ENCODE measurements around the gene COQ8A. TPM values are rescaled to one million over a fixed set of nuclear protein-coding genes. Genes with fewer than 3 reads are reported as not detected.
A peak's percentile ranks its signal among the peaks of the same experiment; 100 is the strongest.
"Not testable (repeated sequence)": the region's sequence is repeated elsewhere in the genome, so short reads cannot be mapped to it uniquely, and the experiment has no call there.

COQ8A gene
- total and polyA plus RNA-seq, 5 experiments from 2014 or later = 37.7 to 78.6 (median 74.2) TPM

GRCh38 chr1:226994586-226995364 lies 54.7 kb downstream of the COQ8A start:
- Mint-ChIP-seq H3K36me3 (peaks cover 0 to 5% (median 0%) of the 10 kb centered on the region in 3 donors), H3K9me3 (peaks cover 0 to 5% (median 0%) of the 10 kb centered on the region in 9 donors), H3K4me3 (no peak overlapping the region), H3K27me3 (no peaks in the 10 kb centered on the region), H3K27ac (peak overlapping the region in 1 of 10 donors; percentile 6), H3K4me1 (peaks cover 7 to 11% (median 9%) of the 10 kb centered on the region in 4 donors)
- POLR2A ChIA-PET = no interaction called here
- ATAC-seq (no peak), DNase-seq (no peak)

DNA sequence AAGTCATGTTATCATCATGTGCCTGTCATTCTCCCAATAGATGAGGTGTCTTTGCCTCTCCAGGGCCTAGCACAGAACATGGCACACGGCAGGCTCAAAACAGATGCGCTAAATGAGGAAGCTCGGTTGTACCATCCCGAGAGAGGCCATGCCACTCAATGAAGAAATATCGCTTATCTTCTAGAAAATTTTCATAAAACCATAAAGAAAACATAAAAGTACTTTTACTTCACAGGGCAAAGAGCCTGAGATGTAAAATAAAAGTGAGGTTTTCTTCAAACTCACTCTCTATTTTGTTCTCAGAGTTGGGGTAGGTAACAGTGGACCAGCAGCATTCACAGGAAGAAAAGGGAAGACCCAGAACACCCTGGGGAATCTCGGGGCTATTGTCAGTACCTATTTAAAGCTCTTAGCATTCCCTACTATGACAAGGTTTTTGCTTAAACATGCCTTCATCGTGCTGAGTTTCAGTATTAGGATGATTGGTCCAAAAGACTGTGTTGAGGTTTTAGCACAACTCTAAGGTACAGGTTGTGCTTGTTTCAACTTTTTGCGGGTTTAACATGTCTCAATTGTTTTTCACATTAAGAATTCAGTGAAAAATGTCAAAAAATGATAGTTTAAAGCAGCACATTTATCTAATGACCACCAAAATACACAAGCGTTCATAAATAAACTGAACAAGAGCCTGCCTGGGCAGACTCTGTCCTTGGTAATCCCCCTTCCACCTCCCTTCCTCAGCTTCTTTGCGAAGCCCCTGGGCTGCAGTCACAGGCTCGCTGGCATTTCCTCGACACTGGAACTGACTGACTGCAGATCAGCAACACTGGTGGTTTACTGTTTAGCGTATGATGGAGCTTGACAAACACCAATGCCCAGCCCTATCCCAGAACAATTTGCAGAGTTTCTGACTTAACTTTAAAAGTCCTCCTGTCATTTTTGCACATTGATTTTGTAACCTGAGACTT lies 55.6 kb downstream of the COQ8A start:
- DNase-seq (no peak), ATAC-seq (no peak)
- Mint-ChIP-seq H3K4me3 (no peak overlapping the region), H3K9me3 (peaks cover 0 to 5% (median 0%) of the 10 kb centered on the region in 9 donors), H3K27me3 (no peaks in the 10 kb centered on the region), H3K27ac (peak overlapping the region in 1 of 10 donors; percentile 11), H3K4me1 (peaks cover 0 to 4% (median 2%) of the 10 kb centered on the region in 4 donors), H3K36me3 (peaks cover 0 to 5% (median 0%) of the 10 kb centered on the region in 3 donors)
- POLR2A ChIA-PET = no interaction called here

DNA sequence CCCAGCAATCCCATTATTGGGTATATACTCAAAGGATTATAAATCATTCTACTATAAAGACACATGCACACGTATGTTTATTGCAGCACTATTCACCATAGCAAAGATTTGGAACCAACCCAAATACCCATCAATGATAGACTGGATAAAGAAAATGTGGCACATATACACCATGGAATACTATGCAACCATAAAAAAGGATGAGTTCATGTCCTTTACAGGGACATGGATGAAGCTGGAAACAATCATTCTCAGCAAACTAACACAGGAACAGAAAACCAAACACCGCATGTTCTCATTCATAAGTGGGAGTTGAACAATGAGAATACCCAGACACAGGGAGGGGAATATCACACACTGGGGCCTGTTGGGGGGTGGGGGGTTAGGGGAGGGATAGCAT lies 59.5 kb downstream of the COQ8A start:
- H3K9me3 Mint-ChIP-seq, H3K27ac Mint-ChIP-seq, POLR2A ChIA-PET, DNase-seq, H3K4me3 Mint-ChIP-seq, ATAC-seq, H3K27me3 Mint-ChIP-seq, H3K4me1 Mint-ChIP-seq, H3K36me3 Mint-ChIP-seq: not testable (repeated sequence)

- Mint-ChIP-seq H3K4me1 (no peaks in the 10 kb centered on the region), H3K9me3 (peaks cover 0 to 3% (median 0%) of the 10 kb centered on the region in 9 donors), H3K4me3 (no peak overlapping the region), H3K36me3 (peaks cover 0 to 5% (median 0%) of the 10 kb centered on the region in 3 donors), H3K27me3 (no peaks in the 10 kb centered on the region), H3K27ac (no peak overlapping the region)
- POLR2A ChIA-PET = no interaction called here
- ATAC-seq (no peak), DNase-seq (no peak)
Measured at GRCh38 chr1:227002531-227003049, 62.5 kb downstream of the COQ8A start.

GRCh38 chr1:227003165-227003564 lies 63.1 kb downstream of the COQ8A start:
- H3K27me3 Mint-ChIP-seq = no peaks in the 10 kb centered on the region
- POLR2A ChIA-PET = no interaction called here
- ATAC-seq = no peak
- no peak overlapping the region for H3K4me3 Mint-ChIP-seq
- H3K4me1 Mint-ChIP-seq = no peaks in the 10 kb centered on the region
- peaks cover 0 to 3% (median 0%) of the 10 kb centered on the region in 9 donors for H3K9me3 Mint-ChIP-seq
- peaks cover 0 to 5% (median 0%) of the 10 kb centered on the region in 3 donors for H3K36me3 Mint-ChIP-seq
- DNase-seq = no peak
- peak overlapping the region in 1 of 10 donors; percentile 8 for H3K27ac Mint-ChIP-seq

GRCh38 chr1:227004796-227005195 lies 64.7 kb downstream of the COQ8A start:
- Mint-ChIP-seq H3K36me3 (no peaks in the 10 kb centered on the region), H3K27me3 (no peaks in the 10 kb centered on the region), H3K27ac (no peak overlapping the region), H3K9me3 (no peaks in the 10 kb centered on the region), H3K4me3 (no peak overlapping the region), H3K4me1 (no peaks in the 10 kb centered on the region)
- no peak for ATAC-seq
- no peak for DNase-seq
- POLR2A ChIA-PET = no interaction called here

GRCh38 chr1:227006226-227006796 lies 66.2 kb downstream of the COQ8A start:
- POLR2A ChIA-PET = interaction anchor here (0.7 kb wide), 1 partner anchor 25 kb away, joined by 3 read pairs; no protein-coding TSS in a partner anchor
- DNase-seq (no peak), ATAC-seq (no peak)
- Mint-ChIP-seq H3K9me3 (no peaks in the 10 kb centered on the region), H3K36me3 (no peaks in the 10 kb centered on the region), H3K4me3 (no peak overlapping the region), H3K27me3 (peaks cover 0 to 5% (median 0%) of the 10 kb centered on the region in 5 donors), H3K4me1 (no peaks in the 10 kb centered on the region), H3K27ac (no peak overlapping the region)

GRCh38 chr1:227009937-227010336 lies 69.8 kb downstream of the COQ8A start:
- peaks cover 0 to 5% (median 1%) of the 10 kb centered on the region in 5 donors for H3K27me3 Mint-ChIP-seq
- H3K9me3 Mint-ChIP-seq = no peaks in the 10 kb centered on the region
- no peak for DNase-seq
- POLR2A ChIA-PET = no interaction called here
- no peaks in the 10 kb centered on the region for H3K4me1 Mint-ChIP-seq
- no peak overlapping the region for H3K4me3 Mint-ChIP-seq
- H3K27ac Mint-ChIP-seq = no peak overlapping the region
- H3K36me3 Mint-ChIP-seq = no peaks in the 10 kb centered on the region
- no peak for ATAC-seq

- ATAC-seq = no peak
Measured at GRCh38 chr1:227010645-227011044, 70.6 kb downstream of the COQ8A start.

GRCh38 chr1:227016990-227017389 lies 76.9 kb downstream of the COQ8A start:
- DNase-seq = no peak
- H3K27me3 Mint-ChIP-seq = peaks cover 0 to 6% (median 2%) of the 10 kb centered on the region in 5 donors
- peaks cover 0 to 1% (median 0%) of the 10 kb centered on the region in 4 donors for H3K4me1 Mint-ChIP-seq
- H3K27ac Mint-ChIP-seq = no peak overlapping the region
- H3K4me3 Mint-ChIP-seq = no peak overlapping the region
- POLR2A ChIA-PET = no interaction called here
- H3K36me3 Mint-ChIP-seq = peaks cover 0 to 9% (median 6%) of the 10 kb centered on the region in 3 donors
- no peak for ATAC-seq
- peaks cover 0 to 13% (median 6%) of the 10 kb centered on the region in 9 donors for H3K9me3 Mint-ChIP-seq

More at GRCh38 chr1:227010645-227011044, 70.6 kb downstream of the COQ8A start:
- POLR2A ChIA-PET = no interaction called here
- H3K36me3 Mint-ChIP-seq = no peaks in the 10 kb centered on the region
- no peaks in the 10 kb centered on the region for H3K9me3 Mint-ChIP-seq
- peaks cover 0 to 5% (median 1%) of the 10 kb centered on the region in 5 donors for H3K27me3 Mint-ChIP-seq
- no peak overlapping the region for H3K4me3 Mint-ChIP-seq
- no peak for DNase-seq
- H3K4me1 Mint-ChIP-seq = no peaks in the 10 kb centered on the region
- H3K27ac Mint-ChIP-seq = no peak overlapping the region

DNA sequence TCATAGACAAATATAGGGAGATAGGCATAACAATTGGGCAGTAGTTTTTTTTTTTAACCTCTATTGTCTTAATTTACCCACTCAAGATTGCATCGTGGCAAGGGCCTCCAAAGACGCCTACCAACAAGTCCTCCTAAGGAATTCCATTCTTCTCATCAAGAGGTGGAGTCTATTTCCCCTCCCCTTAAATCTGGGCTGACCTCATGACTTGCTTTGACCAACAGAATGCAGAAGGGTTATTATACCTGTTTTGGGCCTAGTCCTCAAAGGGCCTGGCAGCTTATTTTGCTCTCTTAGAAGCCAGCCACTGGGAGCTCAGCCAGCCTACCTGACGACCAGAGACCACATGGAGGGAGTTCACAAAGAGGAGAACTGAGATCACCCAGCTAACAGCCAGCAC lies 92.3 kb downstream of the COQ8A start:
- Mint-ChIP-seq H3K27me3 (no peaks in the 10 kb centered on the region), H3K9me3 (no peaks in the 10 kb centered on the region), H3K27ac (no peak overlapping the region), H3K4me3 (no peak overlapping the region), H3K36me3 (no peaks in the 10 kb centered on the region), H3K4me1 (peaks cover 2 to 5% (median 4%) of the 10 kb centered on the region in 4 donors)
- DNase-seq = no peak
- no peak for ATAC-seq
- POLR2A ChIA-PET = interaction anchor here (0.6 kb wide), 1 partner anchor 1666 kb away, joined by 4 read pairs; no protein-coding TSS in a partner anchor

GRCh38 chr1:227033880-227034279 lies 93.8 kb downstream of the COQ8A start:
- Mint-ChIP-seq H3K9me3 (no peaks in the 10 kb centered on the region), H3K27me3 (no peaks in the 10 kb centered on the region), H3K36me3 (peaks cover 0 to 4% (median 0%) of the 10 kb centered on the region in 3 donors), H3K27ac (no peak overlapping the region), H3K4me1 (peaks cover 4 to 8% (median 6%) of the 10 kb centered on the region in 4 donors), H3K4me3 (no peak overlapping the region)
- POLR2A ChIA-PET = no interaction called here
- no peak for DNase-seq
- no peak for ATAC-seq
